GM10847 (cell line): Measurements from ENCODE around the gene PIP.

ENCODE experiments used
- POLR2A ChIP-seq: IDR thresholded peaks from 2 replicates; pipeline ENCODE4 v1.6.1; 2011; ENCODE audit not compliant: insufficient read length; ENCODE audit errors: extremely low read depth

The PIP gene

GRCh38 chr7:143183024-143183423 lies 51.1 kb downstream of the PIP start, which contains the start of gene TAS2R39:
Gene TAS2R39, plus strand, starts transcription at chr7:143183419. Its CDS starts 0 bp downstream, at chr7:143183419.
- TF ChIP-seq POLR2A: no peak

- TF ChIP-seq POLR2A: no peak
These were observed 53.7 kb downstream of the PIP start for GRCh38 chr7:143185551-143185950.

GRCh38 chr7:143188994-143189393 lies 57.1 kb downstream of the PIP start:
- TF ChIP-seq POLR2A: no peak
